Smooth muscle cell (in vitro differentiated cells): ENCODE measurements around the gene GAB1. TPM values are rescaled to one million over a fixed set of nuclear protein-coding genes. Genes with fewer than 3 reads are reported as not detected.

Experiments
- DNase-seq: peaks from one replicate; lab custom pipeline; 2025; ENCODE audit not compliant: unreplicated experiment; lab: John Stamatoyannopoulos, UW
- H2AFZ ChIP-seq: fragments of 200-600 bp; sonication (generic); 2 replicates; pipeline ENCODE4 v1.6.0; 2016; ENCODE audit warnings: antibody characterized with exemption, low read depth, mild to moderate bottlenecking
- H3F3A ChIP-seq: fragments of 200-600 bp; sonication (generic); 2 replicates; pipeline ENCODE4 v1.6.0; 2017; ENCODE audit warnings: antibody characterized with exemption, low read depth
- H3K27ac ChIP-seq: fragments of 200-600 bp; sonication (generic); 2 replicates; pipeline ENCODE4 v1.5.1; 2016; ENCODE audit warnings: low read depth, mild to moderate bottlenecking
- H3K27me3 ChIP-seq: fragments of 200-600 bp; sonication (generic); 2 replicates; pipeline ENCODE4 v1.6.1; 2016; ENCODE audit warnings: low read depth, mild to moderate bottlenecking
- H3K36me3 ChIP-seq: fragments of 200-600 bp; sonication (generic); 2 replicates; pipeline ENCODE4 v1.5.1; 2016; ENCODE audit warnings: low read depth
- H3K4me1 ChIP-seq: fragments of 200-600 bp; sonication (generic); 2 replicates; pipeline ENCODE4 v1.5.1; 2016; ENCODE audit warnings: low read depth
- H3K4me2 ChIP-seq: fragments of 200-600 bp; sonication (generic); 2 replicates; pipeline ENCODE4 v1.6.0; 2016; ENCODE audit warnings: mild to moderate bottlenecking
- H3K4me3 ChIP-seq: fragments of 200-600 bp; sonication (generic); 2 replicates; pipeline ENCODE4 v1.5.1; 2016; ENCODE audit warnings: mild to moderate bottlenecking
- H3K79me2 ChIP-seq: fragments of 200-600 bp; sonication (generic); 2 replicates; pipeline ENCODE4 v1.6.0; 2016; ENCODE audit warnings: low read depth, mild to moderate bottlenecking
- H3K9ac ChIP-seq: fragments of 200-600 bp; sonication (generic); 2 replicates; pipeline ENCODE4 v1.6.0; 2016; ENCODE audit warnings: low read depth
- H3K9me3 ChIP-seq: fragments of 200-600 bp; sonication (generic); replicated peaks from 2 replicates; pipeline ENCODE4 v1.5.1; 2016; ENCODE audit warnings: low read depth
- H4K20me1 ChIP-seq: fragments of 200-600 bp; sonication (generic); 2 replicates; pipeline ENCODE4 v1.6.0; 2016; ENCODE audit warnings: low read depth
- CTCF ChIP-seq: fragments of 200-600 bp; sonication (generic); IDR thresholded peaks from 2 replicates; pipeline ENCODE4 v1.5.1; 2017; ENCODE audit warnings: borderline replicate concordance, mild to moderate bottlenecking, antibody characterized with exemption; ENCODE audit not compliant: insufficient read depth, poor library complexity, severe bottlenecking
- WGBS: methylation state at CpG from one replicate; pipeline ENCODE4 v1.1.7; 2016; ENCODE audit warnings: low lambda C conversion rate; 5-methylcytosine and 5-hydroxymethylcytosine counted together
- polyA plus RNA-seq: library from polyadenylated mRNA; unstranded; fragments of >200 nt; fragmentation: Nextera tagmentation; extraction: Ambion mirVana; gene quantifications from 2 replicates; pipeline ENCODE4 v1.2.1, GENCODE V29; 2016
- total RNA-seq: library from RNA; depleted of rRNA; stranded (reverse); fragments of >200 nt; gene quantifications from 2 replicates; pipeline ENCODE4 v1.2.3, GENCODE V29; 2014

GAB1 gene
- total and polyA plus RNA-seq, 2 experiments from 2014 or later = 0.50 to 22.5 TPM

- Histone ChIP-seq H3K79me2 (peaks cover 62% of the 10 kb centered on the region), H3K9ac (no peak overlapping the region), H3F3A (no peaks in the 10 kb centered on the region), H3K27me3 (no peaks in the 10 kb centered on the region), H3K4me3 (no peak overlapping the region), H4K20me1 (peaks cover 22% of the 10 kb centered on the region), H3K4me1 (no peaks in the 10 kb centered on the region), H2AFZ (no peak overlapping the region), H3K9me3 (no peaks in the 10 kb centered on the region), H3K36me3 (no peaks in the 10 kb centered on the region), H3K27ac (no peak overlapping the region), H3K4me2 (no peak overlapping the region)
- no peak for DNase-seq
- TF ChIP-seq CTCF = no peak
- 88% methylated on average over 5 of the region's 5 CpGs for WGBS
Measured at GRCh38 chr4:143364063-143364462, 27.4 kb downstream of the GAB1 start.

GRCh38 chr4:143367863-143368262 lies 31.2 kb downstream of the GAB1 start:
- Histone ChIP-seq H3F3A (no peaks in the 10 kb centered on the region), H3K79me2 (peaks cover 46% of the 10 kb centered on the region), H3K27ac (no peak overlapping the region), H4K20me1 (peaks cover 4% of the 10 kb centered on the region), H3K9me3 (no peaks in the 10 kb centered on the region), H3K4me1 (no peaks in the 10 kb centered on the region), H2AFZ (no peak overlapping the region), H3K4me3 (no peak overlapping the region), H3K4me2 (no peak overlapping the region), H3K27me3 (no peaks in the 10 kb centered on the region), H3K9ac (no peak overlapping the region), H3K36me3 (no peaks in the 10 kb centered on the region)
- no peak for DNase-seq
- TF ChIP-seq CTCF = no peak
- 97% methylated on average over 5 of the region's 5 CpGs for WGBS

DNA sequence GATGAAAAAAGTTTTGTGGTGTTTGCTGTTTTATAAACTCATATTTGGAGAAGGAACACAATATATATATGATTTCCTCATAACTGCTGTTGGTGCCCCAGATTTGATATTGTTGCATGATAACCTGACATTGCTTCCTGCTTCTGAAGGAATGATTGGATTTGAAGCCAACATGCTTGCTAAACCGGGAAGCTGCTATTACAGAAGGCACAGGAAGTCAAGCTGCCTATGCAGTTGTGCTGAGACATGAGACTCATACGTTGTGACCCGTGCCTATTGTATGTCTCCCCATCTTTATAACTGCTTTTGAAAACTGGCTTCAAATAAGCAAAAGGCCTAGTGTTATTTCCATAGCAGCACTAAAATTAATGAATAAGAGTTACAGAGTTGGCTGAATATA lies 32.9 kb downstream of the GAB1 start:
- Histone ChIP-seq H3K36me3 (no peaks in the 10 kb centered on the region), H3K9ac (no peak overlapping the region), H3F3A (no peaks in the 10 kb centered on the region), H3K4me3 (no peak overlapping the region), H3K27me3 (no peaks in the 10 kb centered on the region), H3K9me3 (no peaks in the 10 kb centered on the region), H3K4me1 (no peaks in the 10 kb centered on the region), H2AFZ (no peak overlapping the region), H3K79me2 (peaks cover 45% of the 10 kb centered on the region), H3K27ac (no peak overlapping the region), H3K4me2 (no peak overlapping the region), H4K20me1 (peaks cover 11% of the 10 kb centered on the region)
- no peak for TF ChIP-seq CTCF
- 92% methylated on average over 3 of the region's 3 CpGs for WGBS
- no peak for DNase-seq

- Histone ChIP-seq H2AFZ (no peak overlapping the region), H4K20me1 (peaks cover 30% of the 10 kb centered on the region), H3K4me1 (no peaks in the 10 kb centered on the region), H3K36me3 (no peaks in the 10 kb centered on the region), H3K9ac (no peak overlapping the region), H3K9me3 (no peaks in the 10 kb centered on the region), H3K4me2 (no peak overlapping the region), H3K27ac (no peak overlapping the region), H3K79me2 (peaks cover 43% of the 10 kb centered on the region), H3F3A (no peaks in the 10 kb centered on the region), H3K4me3 (no peak overlapping the region), H3K27me3 (no peaks in the 10 kb centered on the region)
- TF ChIP-seq CTCF = no peak
- WGBS = 89% methylated on average over 1 of the region's 1 CpG
- DNase-seq = no peak
Measured at GRCh38 chr4:143372093-143372915, 35.6 kb downstream of the GAB1 start.
